RPMI7951 (cell line): Measurements from ENCODE around the gene CSGALNACT2. TPM values are rescaled to one million over a fixed set of nuclear protein-coding genes. Genes with fewer than 3 reads are reported as not detected.
"Not testable (repeated sequence)": the region's sequence is repeated elsewhere in the genome, so short reads cannot be mapped to it uniquely, and the experiment has no call there.

ENCODE experiments used
- DNase-seq: peaks from one replicate; pipeline ENCODE4 v3.0.0-alpha.2; 2012; ENCODE audit warnings: low read depth
- total RNA-seq: library from RNA; depleted of rRNA; stranded (reverse); fragments of >200 nt; shearing (Covaris generic); gene quantifications from 2 replicates; pipeline ENCODE4 v1.2.3, GENCODE V29; 2014

The CSGALNACT2 gene
- total RNA-seq, 1 experiment from 2014 or later: 9.5 TPM

- not testable (repeated sequence) for DNase-seq
Measured at GRCh38 chr10:43183764-43184163, 45.5 kb downstream of the CSGALNACT2 start.

GRCh38 chr10:43186150-43186549 is 47.9 kb downstream of the CSGALNACT2 start:
- DNase-seq: no peak

GRCh38 chr10:43187213-43187612 is 49.0 kb downstream of the CSGALNACT2 start:
- DNase-seq: no peak

GRCh38 chr10:43188702-43189101 is 50.5 kb downstream of the CSGALNACT2 start:
- DNase-seq: no peak

GRCh38 chr10:43190289-43190688 is 52.0 kb downstream of the CSGALNACT2 start:
- DNase-seq: no peak

- no peak for DNase-seq
Measured at GRCh38 chr10:43190775-43191174, 52.5 kb downstream of the CSGALNACT2 start.

GRCh38 chr10:43192884-43193283 is 54.6 kb downstream of the CSGALNACT2 start:
- DNase-seq: no peak

- no peak for DNase-seq
Measured at GRCh38 chr10:43193496-43194080, 55.3 kb downstream of the CSGALNACT2 start.

GRCh38 chr10:43194266-43194665 is 56.0 kb downstream of the CSGALNACT2 start:
- DNase-seq: no peak

GRCh38 chr10:43194859-43195258 is 56.6 kb downstream of the CSGALNACT2 start:
- no peak for DNase-seq

GRCh38 chr10:43195557-43195956 is 57.3 kb downstream of the CSGALNACT2 start:
- DNase-seq: no peak

GRCh38 chr10:43196131-43196980 is 58.1 kb downstream of the CSGALNACT2 start:
- no peak for DNase-seq

- no peak for DNase-seq
Measured at GRCh38 chr10:43196981-43197833, 59.0 kb downstream of the CSGALNACT2 start.

GRCh38 chr10:43197834-43198681 is 59.8 kb downstream of the CSGALNACT2 start:
- DNase-seq: no peak

- DNase-seq: no peak
Measured at GRCh38 chr10:43198682-43199005, 60.4 kb downstream of the CSGALNACT2 start.

GRCh38 chr10:43199088-43199683 is 60.9 kb downstream of the CSGALNACT2 start:
- DNase-seq: no peak

GRCh38 chr10:43199684-43200537 is 61.7 kb downstream of the CSGALNACT2 start:
- DNase-seq: no peak

GRCh38 chr10:43200538-43201390 is 62.5 kb downstream of the CSGALNACT2 start:
- DNase-seq: no peak

GRCh38 chr10:43201545-43202131 is 63.4 kb downstream of the CSGALNACT2 start:
- no peak for DNase-seq
